Hepatocyte (in vitro differentiated cells): ENCODE measurements around the gene CROCC2.

ENCODE experiments used
- CTCF ChIP-seq: fragments of 200-600 bp; sonication (generic); IDR thresholded peaks from 2 replicates; pipeline ENCODE4 v1.5.1; 2016; ENCODE audit warnings: antibody characterized with exemption, mild to moderate bottlenecking; ENCODE audit not compliant: poor library complexity
- EZH2 ChIP-seq: fragments of 200-600 bp; sonication (generic); IDR thresholded peaks from 2 replicates; pipeline ENCODE4 v1.6.1; 2016; ENCODE audit warnings: antibody characterized with exemption, mild to moderate bottlenecking, borderline replicate concordance

GRCh38 chr2:241031436-241032165, 125.5 kb downstream of the CROCC2 start:
- TF ChIP-seq CTCF = no peak
- TF ChIP-seq EZH2 = no peak
